HepG2 (cell line): ENCODE measurements around the gene SORBS2. TPM values are rescaled to one million over a fixed set of nuclear protein-coding genes. Genes with fewer than 3 reads are reported as not detected.
A peak's percentile ranks its signal among the peaks of the same experiment; 100 is the strongest.

Experiments used
- ATAC-seq: fragments of 200-7000 bp; cut with Tn5 transposase; 3 replicates; pipeline ENCODE4 v1.9.1; 2020; ENCODE audit warnings: mild to moderate bottlenecking, moderate library complexity
- BruUV-seq: library from RNA; stranded (reverse); fragments of 400-500 nt; replicated peaks from 2 replicates; lab custom pipeline; 2021; lab: Mats Ljungman, UMichigan
- CTCF ChIA-PET: fragments of 300-600 bp; formaldehyde crosslinking; extraction: SDS; loops from one replicate; lab custom pipeline; 2021; ENCODE audit warnings: low total read pairs, inconsistent platforms, low intra/inter-chr PET ratio; lab: Yijun Ruan, JAX
- POLR2A ChIA-PET: fragments of 350-600 bp; sonication (Branson Sonifier 250); formaldehyde crosslinking; loops from one replicate; lab custom pipeline; 2020; ENCODE audit warnings: antibody characterized with exemption, inconsistent platforms; lab: Yijun Ruan, JAX
- DNase-seq: peaks from one replicate; pipeline ENCODE4 v3.0.0-alpha.2; 2015; ENCODE audit warnings: low spot score
- FAIRE-seq: peaks from 3 replicates; lab custom pipeline; 2011; peaks lifted over from hg19 to GRCh38; lab: Jason Lieb, UNC
- H2AFZ ChIP-seq: one replicate; pipeline ENCODE4 v1.6.1; 2011; ENCODE audit warnings: low read length, inconsistent platforms
- H3K27ac ChIP-seq: fragments of 300-600 bp; 3 replicates; pipeline ENCODE4 v1.8.0; 2011; ENCODE audit warnings: mixed run types, mild to moderate bottlenecking, mixed read lengths, low read length, inconsistent platforms; ENCODE audit not compliant: insufficient read depth; ENCODE audit errors: extremely low read length
- H3K27me3 ChIP-seq, 2 experiments: fragments of 200-600 bp in 1 of 2; 2 replicates in 1 of 2; 3 replicates in 1 of 2; pipeline versions ENCODE4 v1.6.0 to v1.8.0; 2011; ENCODE audit warnings: low read length in 2 of 2, mild to moderate bottlenecking in 2 of 2, moderate library complexity in 2 of 2, inconsistent platforms in 1 of 2; ENCODE audit not compliant: insufficient read depth in 2 of 2, control insufficient read depth in 1 of 2
- H3K36me3 ChIP-seq, 2 experiments: fragments of 200-600 bp in 1 of 2; replicated peaks in 1 of 2; 2 replicates in 1 of 2; 3 replicates in 1 of 2; pipeline versions ENCODE4 v1.5.1 to v1.8.0; 2011; ENCODE audit warnings: low read length in 2 of 2, inconsistent platforms in 1 of 2; ENCODE audit not compliant: insufficient read depth in 2 of 2, control insufficient read depth in 1 of 2
- H3K4me1 ChIP-seq: 2 replicates; pipeline ENCODE4 v1.5.1; 2012; ENCODE audit warnings: low read length, inconsistent platforms; ENCODE audit not compliant: insufficient read depth
- H3K4me2 ChIP-seq: 2 replicates; pipeline ENCODE4 v1.6.0; 2011; ENCODE audit warnings: low read depth, low read length, inconsistent platforms
- H3K4me3 ChIP-seq, 3 experiments: fragments of 200-600 bp in 1 of 3; sonication (generic), shearing (Covaris generic) in 1 of 3; replicated peaks in 1 of 3; 2 replicates each; pipeline ENCODE4 v1.5.1; 2011 to 2016; ENCODE audit warnings: low read length in 3 of 3, inconsistent platforms in 2 of 3, low read depth in 2 of 3, mild to moderate bottlenecking in 2 of 3, control low read depth in 1 of 3, mixed read lengths in 1 of 3; ENCODE audit not compliant: insufficient read depth in 1 of 3
- H3K79me2 ChIP-seq: one replicate; pipeline ENCODE4 v1.6.1; 2011; ENCODE audit warnings: low read length, inconsistent platforms; ENCODE audit not compliant: insufficient read depth
- H3K9ac ChIP-seq: 2 replicates; pipeline ENCODE4 v1.6.0; 2011; ENCODE audit warnings: mild to moderate bottlenecking, low read depth, low read length, inconsistent platforms; ENCODE audit not compliant: insufficient read depth
- H3K9me3 ChIP-seq: 2 replicates; pipeline ENCODE4 v1.5.1; 2012; ENCODE audit warnings: mild to moderate bottlenecking, low read length
- H4K20me1 ChIP-seq: 2 replicates; pipeline ENCODE4 v1.6.0; 2011; ENCODE audit warnings: inconsistent platforms, mild to moderate bottlenecking, low read length, moderate library complexity; ENCODE audit not compliant: insufficient read depth
- CEBPG ChIP-seq: IDR thresholded peaks from 2 replicates; pipeline ENCODE4 v1.6.1; 2016
- EP300 ChIP-seq, 3 experiments: sonication (generic) in 1 of 3; formaldehyde crosslinking in 1 of 3; IDR thresholded peaks; 2 replicates each; pipeline versions ENCODE4 v1.5.1 to v1.6.1; 2011 to 2020; ENCODE audit warnings: low read depth in 2 of 3, low read length in 2 of 3, borderline replicate concordance in 1 of 3, improper control_type of control experiment in 1 of 3, mild to moderate bottlenecking in 1 of 3, missing genetic modification reagents in 1 of 3, moderate library complexity in 1 of 3
- FOXA3 ChIP-seq: IDR thresholded peaks from 2 replicates; pipeline ENCODE4 v1.6.1; 2016; ENCODE audit warnings: missing genetic modification reagents, missing compliant biosample characterization
- GATAD2A ChIP-seq: IDR thresholded peaks from 2 replicates; pipeline ENCODE4 v1.6.1; 2016
- LCORL ChIP-seq, 2 experiments: fragments of 450-650 bp in 1 of 2; sonication (generic) in 1 of 2; formaldehyde crosslinking in 1 of 2; IDR thresholded peaks; 2 replicates each; pipeline versions ENCODE4 v1.5.0 to v1.6.1; 2017 to 2020; ENCODE audit warnings: antibody characterized with exemption in 1 of 2, missing genetic modification reagents in 1 of 2
- MTERF4 ChIP-seq: sonication (generic); formaldehyde crosslinking; IDR thresholded peaks from 2 replicates; pipeline ENCODE4 v1.8.0; 2023; ENCODE audit warnings: mild to moderate bottlenecking, missing genetic modification reagents
- NAIF1 ChIP-seq: sonication (generic); formaldehyde crosslinking; IDR thresholded peaks from 2 replicates; pipeline ENCODE4 v1.5.0; 2020; ENCODE audit warnings: mild to moderate bottlenecking, missing genetic modification reagents, borderline replicate concordance
- NFIC ChIP-seq: IDR thresholded peaks from 2 replicates; pipeline ENCODE4 v1.6.1; 2012; ENCODE audit warnings: mild to moderate bottlenecking, low read length, inconsistent platforms
- PPARG ChIP-seq: conservative IDR thresholded peaks from 2 replicates; pipeline ENCODE4 v1.6.1; 2016; ENCODE audit warnings: missing biosample characterization, missing genetic modification reagents
- SAP130 ChIP-seq: IDR thresholded peaks from 2 replicates; pipeline ENCODE4 v1.6.1; 2016; ENCODE audit warnings: low read depth
- SOX13 ChIP-seq, 3 experiments: fragments of 450-650 bp in 1 of 3; sonication (generic) in 1 of 3; formaldehyde crosslinking in 1 of 3; IDR thresholded peaks in 2 of 3; conservative IDR thresholded peaks in 1 of 3; 2 replicates each; pipeline versions ENCODE4 v1.5.0 to v1.6.1; 2016 to 2020; ENCODE audit warnings: antibody characterized with exemption in 1 of 3, mild to moderate bottlenecking in 1 of 3, missing compliant biosample characterization in 1 of 3, missing genetic modification reagents in 1 of 3, moderate library complexity in 1 of 3
- ZNF124 ChIP-seq: sonication (generic); formaldehyde crosslinking; IDR thresholded peaks from 2 replicates; pipeline ENCODE4 v1.4.0; 2020; ENCODE audit warnings: missing genetic modification reagents
- ZNF614 ChIP-seq: IDR thresholded peaks from 2 replicates; pipeline ENCODE4 v1.6.1; 2018; ENCODE audit warnings: missing biosample characterization, missing genetic modification reagents, inconsistent platforms, borderline replicate concordance
- ZNF7 ChIP-seq: IDR thresholded peaks from 2 replicates; pipeline ENCODE4 v1.6.1; 2016; ENCODE audit warnings: missing biosample characterization, missing genetic modification reagents
- in situ Hi-C: cut with HindIII; loops from 2 replicates; pipeline ENCODE4 v1.10.0; 2017; ENCODE audit warnings: low pct_unique_long_range_greater_than_20kb; ENCODE audit not compliant: extremely low pct_ligation_motif_present
- intact Hi-C: fragments of 100-400 bp; cut with micrococcal nuclease; formaldehyde crosslinking; loops from one replicate; pipeline ENCODE4 v1.10.0; 2022; ENCODE audit not compliant: unreplicated experiment
- polyA plus RNA-seq, 8 experiments: library from polyadenylated mRNA; depleted of rRNA in 3 of 8; stranded (reverse) in 7 of 8; unstranded in 1 of 8; fragments of >200 nt; fragmentation: Illumina TruSeq in 4 of 8; extraction: Trizol in 4 of 8; gene quantifications; 2 replicates each; pipeline versions ENCODE4 v1.2.1 to v1.2.3, GENCODE V29; 2011 to 2016; ENCODE audit warnings: low read depth in 4 of 8, missing spikeins in 1 of 8, mixed read lengths in 1 of 8; ENCODE audit not compliant: insufficient read depth in 1 of 8
- total RNA-seq, 5 experiments: library from RNA; depleted of rRNA; stranded (reverse); fragments of >200 nt; fragmentation: Illumina TruSeq; extraction: Trizol; gene quantifications; 2 replicates each; pipeline ENCODE4 v1.2.3, GENCODE V29; 2016; ENCODE audit warnings: low read depth in 1 of 5
- TF ChIP-seq, protein P1 (sequence below): conservative IDR thresholded peaks from 2 replicates; pipeline ENCODE4 v1.6.1; 2018; ENCODE audit warnings: missing genetic modification reagents

SORBS2 gene
- total and polyA plus RNA-seq, 2 of the 13 experiments (the other 11 are each of a cell fraction or from before 2014, with no cell fraction given): 25.0 to 80.5 TPM

DNA sequence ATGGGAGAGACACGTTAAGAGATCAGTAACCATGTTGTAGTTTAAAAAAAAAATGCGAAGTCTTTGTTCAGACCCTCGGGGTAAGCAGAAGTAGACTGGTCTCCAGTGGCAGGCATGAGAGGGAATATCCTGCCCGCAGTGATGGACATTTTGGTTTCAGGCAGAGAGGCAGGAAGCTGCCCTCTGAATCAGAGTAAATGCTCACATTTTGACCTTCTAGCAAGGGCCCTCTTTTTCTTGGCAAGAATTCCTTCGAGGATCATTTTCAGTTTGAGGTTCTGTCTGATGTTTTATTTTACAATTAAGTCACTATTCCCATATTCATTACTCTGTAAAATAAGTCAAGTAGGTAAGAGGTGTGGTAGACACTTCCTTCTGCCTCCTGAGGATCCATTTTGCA is 28.4 kb downstream of the SORBS2 start (continued):
- TF ChIP-seq, protein P1, sequence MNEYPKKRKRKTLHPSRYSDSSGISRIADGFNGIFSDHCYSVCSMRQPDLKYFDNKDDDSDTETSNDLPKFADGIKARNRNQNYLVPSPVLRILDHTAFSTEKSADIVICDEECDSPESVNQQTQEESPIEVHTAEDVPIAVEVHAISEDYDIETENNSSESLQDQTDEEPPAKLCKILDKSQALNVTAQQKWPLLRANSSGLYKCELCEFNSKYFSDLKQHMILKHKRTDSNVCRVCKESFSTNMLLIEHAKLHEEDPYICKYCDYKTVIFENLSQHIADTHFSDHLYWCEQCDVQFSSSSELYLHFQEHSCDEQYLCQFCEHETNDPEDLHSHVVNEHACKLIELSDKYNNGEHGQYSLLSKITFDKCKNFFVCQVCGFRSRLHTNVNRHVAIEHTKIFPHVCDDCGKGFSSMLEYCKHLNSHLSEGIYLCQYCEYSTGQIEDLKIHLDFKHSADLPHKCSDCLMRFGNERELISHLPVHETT (CRISPR knock-in tag): no peak
- TF ChIP-seq MTERF4 (CRISPR knock-in tag) (no peak), ZNF124 (no peak), ZNF614 (CRISPR knock-in tag) (no peak), CEBPG (CRISPR knock-in tag) (no peak)

DNA sequence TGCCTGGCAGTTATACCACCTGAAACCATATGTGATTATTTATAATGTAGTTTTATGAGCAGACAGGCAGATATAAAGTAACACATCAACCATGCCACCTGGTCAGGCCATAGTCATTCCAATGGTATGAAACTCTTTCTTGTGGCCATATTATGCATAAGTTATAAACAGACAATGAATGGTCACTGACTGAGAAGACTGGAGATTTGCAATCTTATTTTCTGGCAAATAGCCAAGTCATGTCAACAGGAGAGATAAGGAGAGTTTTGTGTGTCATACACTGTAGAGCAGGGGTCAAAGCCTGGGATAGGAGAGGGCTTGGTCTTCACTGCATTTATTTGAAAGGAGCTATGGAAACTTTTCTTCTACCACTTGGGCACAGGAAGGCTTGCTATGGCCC is 29.5 kb downstream of the SORBS2 start:
- in situ Hi-C loops: no loop called here
- Histone ChIP-seq H3K4me2 (no peak overlapping the region), H3K9me3 (no peaks in the 10 kb centered on the region), H3K4me3 (no peak overlapping the region), H3K27ac (no peak overlapping the region), H3K79me2 (peaks cover 4% of the 10 kb centered on the region), H4K20me1 (no peaks in the 10 kb centered on the region), H3K4me1 (peaks cover 55% of the 10 kb centered on the region), H3K36me3 (peaks cover 3 to 13% of the 10 kb centered on the region in 2 experiments; a peak in 3 of 5 replicates), H3K27me3 (no peaks in the 10 kb centered on the region), H3K9ac (no peak overlapping the region), H2AFZ (no peak overlapping the region)
- ChIA-PET POLR2A (no interaction called here), CTCF (interaction anchor here (0.5 kb wide), 1 partner anchor 338 kb away, joined by 3 read pairs; no protein-coding TSS in a partner anchor)
- ATAC-seq: peak; percentile 63
- no TSS peak for BruUV-seq
- intact Hi-C loops: no loop called here
- DNase-seq: peak; percentile 76
- no peak for FAIRE-seq
- no peak for TF ChIP-seq NAIF1
- TF ChIP-seq EP300 (IDR thresholded peaks at IDR 0.05; ENCODE audit: low read depth in 2 of 2, low read length in 2 of 2): 0 out of 4 replicates have a peak, but pooled peaks of 1 of the 2 experiments have one; percentile 27
- no peak for TF ChIP-seq EP300 (CRISPR knock-in tag; IDR thresholded peaks at IDR 0.05; ENCODE audit: borderline replicate concordance)
- TF ChIP-seq PPARG (CRISPR knock-in tag): peak; percentile 58; the same call in 1 of the 2 replicates
- peak; percentile 87 for TF ChIP-seq ZNF7 (CRISPR knock-in tag)
- TF ChIP-seq SOX13 (IDR thresholded peaks at IDR 0.05): no peak
- TF ChIP-seq SOX13 (CRISPR knock-in tag; conservative IDR thresholded peaks at IDR 0.05 in 1 of 2, IDR thresholded peaks at IDR 0.05 in 1 of 2): peak in 1 of 2 experiments; percentile 23; a peak in 1 of 4 replicates
- TF ChIP-seq LCORL (IDR thresholded peaks at IDR 0.05): peak; percentile 84
- no peak for TF ChIP-seq LCORL (CRISPR knock-in tag; IDR thresholded peaks at IDR 0.05)
- peak; percentile 77 for TF ChIP-seq NFIC
- peak; percentile 19; the same call in 1 of the 2 replicates for TF ChIP-seq SAP130
- TF ChIP-seq GATAD2A (CRISPR knock-in tag): 0 out of 2 replicates have a peak, but pooled peaks have one; percentile 10
- TF ChIP-seq FOXA3 (CRISPR knock-in tag): peak; percentile 46; the same call in 1 of the 2 replicates
